Measurements from ENCODE around the gene OPTC.

OPTC gene

DNA sequence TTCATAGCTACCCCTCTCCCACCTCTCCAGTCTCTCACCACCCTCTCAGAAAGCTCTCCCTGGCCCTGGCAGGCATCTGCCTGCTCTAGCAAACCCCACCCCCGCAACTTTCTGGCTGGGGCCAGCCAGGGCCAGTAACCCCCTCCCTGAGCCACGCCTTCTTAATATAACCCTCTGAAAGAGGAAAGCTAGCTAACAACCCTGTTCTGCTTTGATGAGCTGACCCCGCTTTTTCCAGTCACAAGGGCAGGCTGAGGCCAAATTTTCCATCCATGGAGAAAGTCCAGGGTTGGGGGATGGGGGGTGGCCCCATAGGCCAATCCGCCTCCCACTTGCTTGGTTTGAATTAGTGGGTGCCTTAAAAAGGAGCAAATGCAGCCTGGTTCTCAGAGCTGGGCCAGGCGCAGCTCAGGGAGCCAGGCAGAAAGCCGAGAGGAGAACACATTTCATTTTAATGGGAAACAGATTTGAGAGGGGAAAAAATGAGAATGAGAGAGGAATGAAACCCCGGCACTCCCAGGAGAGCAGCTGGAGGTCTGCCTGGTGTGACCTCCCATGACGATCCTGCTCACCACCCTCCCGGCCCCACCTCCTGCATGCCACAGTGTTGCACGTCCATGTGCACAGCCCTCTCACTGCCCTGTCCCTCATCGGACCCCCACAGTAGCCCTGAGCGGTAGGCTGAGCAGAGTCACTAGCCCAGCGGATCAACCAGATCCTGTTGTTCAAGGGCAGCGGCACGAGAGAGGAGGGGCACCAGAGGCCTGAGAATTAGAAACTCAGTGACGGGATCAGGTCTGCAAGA lies 62.3 kb downstream of the OPTC start:
- no peak for DNase-seq (ENCODE audit: low read depth in 1 of 2, low spot score in 1 of 2)

DNA sequence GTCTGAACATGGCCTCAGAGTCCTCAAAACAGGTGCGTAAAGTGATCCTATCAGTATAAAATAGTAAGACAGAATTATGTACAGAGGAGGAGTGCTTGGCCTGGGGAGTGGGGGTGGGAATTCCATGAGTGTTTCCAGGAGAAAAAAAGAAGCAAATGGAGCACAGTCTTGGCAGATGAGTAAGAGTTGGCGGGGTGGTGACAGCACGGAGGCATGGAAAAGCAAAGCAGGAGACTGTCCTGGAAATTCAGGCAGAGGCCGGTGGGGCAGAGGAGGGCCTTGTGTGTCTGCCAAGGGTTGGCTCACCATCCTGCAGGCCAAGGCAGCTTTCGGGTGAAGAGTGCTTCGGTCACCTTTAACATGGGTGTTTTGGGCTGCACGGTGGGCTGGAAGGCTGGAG lies 63.4 kb downstream of the OPTC start:
- DNase-seq (ENCODE audit: low read depth in 1 of 2, low spot score in 1 of 2) = no peak

DNA sequence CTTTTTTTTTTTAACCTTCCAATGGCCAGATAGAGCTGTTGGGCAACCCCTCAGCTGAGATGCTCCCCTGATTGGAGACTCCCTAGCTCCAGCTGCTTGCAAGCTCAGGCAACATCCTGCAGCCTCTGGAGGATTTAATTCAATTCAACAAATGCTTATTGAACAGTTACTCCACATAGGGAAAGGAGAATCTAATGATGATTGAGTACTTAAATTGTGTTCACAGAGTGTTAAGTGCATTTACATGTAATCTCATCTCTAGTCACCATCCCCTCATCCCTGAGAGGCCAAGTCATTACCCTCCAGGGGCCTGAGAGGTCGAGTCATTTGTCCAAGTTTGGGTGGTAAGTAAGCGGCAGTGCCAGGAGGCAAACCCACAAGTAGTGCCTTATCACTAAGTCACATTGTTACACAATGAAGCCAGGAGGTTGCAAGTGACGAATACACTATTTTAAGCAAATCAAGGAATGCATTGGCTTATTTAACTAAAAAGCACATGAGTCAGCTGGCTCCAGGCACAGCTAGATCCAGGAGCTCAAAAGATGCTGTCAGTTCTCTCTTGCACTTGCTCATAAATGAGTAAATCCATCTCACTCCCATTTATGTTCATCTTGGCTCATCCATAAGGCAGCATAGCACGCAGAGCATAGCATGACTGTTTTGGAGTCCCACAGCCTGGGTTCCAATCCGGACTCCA lies 64.3 kb downstream of the OPTC start:
- DNase-seq (ENCODE audit: low read depth in 1 of 2, low spot score in 1 of 2) = no peak

Measured in activated CD4-positive, alpha-beta T cell treated with anti-CD3 and anti-CD28 coated beads, Interleukin-2, amount 50 U/mL, for 24 hours (primary cell).